Measurements from ENCODE around the gene POLR1A.

POLR1A gene

GRCh38 chr2:86078774-86079545, 26.7 kb downstream of the POLR1A start (continued):
- TF ChIP-seq REST (tag by site-specific recombination; IDR thresholded peaks at IDR 0.05): no peak

- POLR2A ChIA-PET: no interaction called here
These were observed 29.8 kb downstream of the POLR1A start for GRCh38 chr2:86075886-86076285.

GRCh38 chr2:86074811-86075210, 30.9 kb downstream of the POLR1A start:
- ChIA-PET CTCF (interaction anchor here (9.4 kb wide), 1 partner anchor 248 kb away, joined by 216 read pairs; no protein-coding TSS in a partner anchor), POLR2A (no interaction called here)
- Histone ChIP-seq H3K4me3 (ENCODE audit: low read depth, low read length) (no peak overlapping the region), H3K4me1 (ENCODE audit: control insufficient read depth, insufficient read depth, low read length) (no peaks in the 10 kb centered on the region), H3K36me3 (ENCODE audit: control insufficient read depth in 2 of 2, insufficient read depth in 1 of 2, low read length in 2 of 2) (peaks cover 20 to 96% of the 10 kb centered on the region in 2 experiments), H3K9me3 (ENCODE audit: control insufficient read depth, insufficient read depth, low read depth, low read length) (no peaks in the 10 kb centered on the region), H3K27ac (ENCODE audit: extremely low read depth, low read depth, low read length) (no peak overlapping the region)
- TF ChIP-seq ZNF548 (tag by site-specific recombination; IDR thresholded peaks at IDR 0.05) (no peak), SP3 (tag by site-specific recombination; IDR thresholded peaks at IDR 0.05) (no peak), KLF17 (tag by site-specific recombination; IDR thresholded peaks at IDR 0.05) (no peak), ZNF280D (tag by site-specific recombination; IDR thresholded peaks at IDR 0.05) (no peak), ZNF791 (tag by site-specific recombination; IDR thresholded peaks at IDR 0.05) (no peak)

More at GRCh38 chr2:86075886-86076285, 29.8 kb downstream of the POLR1A start:
- TF ChIP-seq ZNF624 (tag by site-specific recombination; IDR thresholded peaks at IDR 0.05) (no peak), ZNF350 (tag by site-specific recombination; IDR thresholded peaks at IDR 0.05) (no peak), ZNF280C (tag by site-specific recombination; IDR thresholded peaks at IDR 0.05) (no peak), ZNF138 (tag by site-specific recombination; IDR thresholded peaks at IDR 0.05; ENCODE audit: borderline replicate concordance) (no peak), ZNF514 (tag by site-specific recombination; IDR thresholded peaks at IDR 0.05) (no peak), ZNF639 (tag by site-specific recombination; IDR thresholded peaks at IDR 0.05) (no peak), BCL11A (tag by site-specific recombination; IDR thresholded peaks at IDR 0.05; ENCODE audit: low read depth) (no peak), ZNF777 (tag by site-specific recombination; IDR thresholded peaks at IDR 0.05; ENCODE audit: borderline replicate concordance) (no peak), ZNF555 (tag by site-specific recombination; conservative IDR thresholded peaks at IDR 0.05) (no peak)
- CTCF ChIA-PET: interaction anchor here (9.4 kb wide), 1 partner anchor 249 kb away, joined by 216 read pairs; no protein-coding TSS in a partner anchor
- H3K27ac ChIP-seq (ENCODE audit: extremely low read depth, low read depth, low read length): no peak overlapping the region
- H3K36me3 ChIP-seq (ENCODE audit: control insufficient read depth in 2 of 2, insufficient read depth in 1 of 2, low read length in 2 of 2): peaks cover 20 to 96% of the 10 kb centered on the region in 2 experiments
- no peak overlapping the region for H3K4me3 ChIP-seq (ENCODE audit: low read depth, low read length)
- H3K9me3 ChIP-seq (ENCODE audit: control insufficient read depth, insufficient read depth, low read depth, low read length): no peaks in the 10 kb centered on the region
- no peaks in the 10 kb centered on the region for H3K4me1 ChIP-seq (ENCODE audit: control insufficient read depth, insufficient read depth, low read length)
